ENCODE measurements around the gene RNLS. TPM values are rescaled to one million over a fixed set of nuclear protein-coding genes. Genes with fewer than 3 reads are reported as not detected.

RNLS gene
- total and polyA plus RNA-seq, 2 of the 8 experiments (the other 6 are each of a cell fraction or from before 2014, with no cell fraction given), result 7.5 to 12.7 TPM

DNA sequence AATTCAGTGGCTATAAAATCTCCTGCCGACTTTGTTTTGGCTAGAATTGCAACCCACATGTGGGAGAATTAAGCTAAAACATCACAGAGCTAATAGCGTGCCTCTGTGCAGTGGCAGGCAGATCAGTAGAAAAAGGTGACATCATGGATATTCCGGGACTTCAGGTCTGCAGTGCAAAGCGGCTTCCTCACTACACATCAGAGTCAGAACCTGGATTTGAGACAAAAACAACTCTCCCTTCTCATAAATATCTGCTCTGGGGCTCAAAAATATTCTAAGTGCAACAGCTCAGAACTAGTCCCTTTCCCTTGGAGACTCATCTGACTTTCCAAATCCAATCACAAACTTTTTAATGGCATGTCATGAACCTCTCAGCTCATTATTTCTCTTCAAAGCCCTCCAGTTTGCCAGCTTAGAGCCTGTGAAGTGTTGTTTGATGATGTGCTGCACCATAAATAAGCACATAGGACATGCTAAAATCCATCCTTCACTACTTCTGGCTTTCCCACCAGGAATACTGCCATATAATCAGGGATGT, 337.1 kb downstream of the RNLS start:
- no peak overlapping the region for H2AFZ ChIP-seq (ENCODE audit: low read length)
- FAIRE-seq, result no peak
- H3K56ac ChIP-seq (replicated peaks; ENCODE audit: insufficient read length, low read depth, low read length), result no peak overlapping the region
- no peaks in the 10 kb centered on the region for H3K36me3 ChIP-seq (ENCODE audit: control insufficient read depth in 2 of 4, insufficient read depth in 4 of 4, low read length in 3 of 4)
- H2BK5ac ChIP-seq (ENCODE audit: low read depth, low read length), result no peak overlapping the region
- ChIA-PET CTCF (ENCODE audit: partially characterized antibody) (interaction anchor here (0.6 kb wide), 1 partner anchor 307 kb away, joined by 3 read pairs; no protein-coding TSS in a partner anchor), POLR2A (ENCODE audit: partially characterized antibody) (interaction anchor here (0.9 kb wide), 1 partner anchor 12 kb away, joined by 3 read pairs; no protein-coding TSS in a partner anchor)
- no peak overlapping the region for H4K5ac ChIP-seq (ENCODE audit: insufficient read length, low read depth, low read length)
- no peak overlapping the region for H2BK15ac ChIP-seq (ENCODE audit: low read length)
- no peak for DNase-seq (ENCODE audit: low read depth in 1 of 2, low spot score in 2 of 2)
- no peak overlapping the region; a peak in 1 of 7 replicates for H3K9ac ChIP-seq (replicated peaks in 1 of 4; ENCODE audit: extremely low read depth in 1 of 4, low read depth in 3 of 4, low read length in 3 of 4)
- no peaks in the 10 kb centered on the region for H3K79me1 ChIP-seq (ENCODE audit: low read depth, low read length)
- H4K91ac ChIP-seq (replicated peaks; ENCODE audit: insufficient read length, low read length), result no peak overlapping the region
- H3K4ac ChIP-seq (replicated peaks; ENCODE audit: insufficient read length, low read depth, low read length), result no peak overlapping the region
- H3K18ac ChIP-seq (ENCODE audit: extremely low read depth, low read length), result no peak overlapping the region
- H3K9me3 ChIP-seq (ENCODE audit: insufficient read depth in 2 of 2, low read depth in 1 of 2, low read length in 1 of 2), result no peaks in the 10 kb centered on the region
- no peak overlapping the region for H2BK20ac ChIP-seq (ENCODE audit: low read length)
- no peak overlapping the region for H2AK5ac ChIP-seq (ENCODE audit: low read depth, low read length)
- H3K27me3 ChIP-seq (replicated peaks in 1 of 4; ENCODE audit: control insufficient read depth in 3 of 4, extremely low read depth in 1 of 4, insufficient read depth in 3 of 4, low read length in 3 of 4), result no peaks in the 10 kb centered on the region
- no peak overlapping the region for H3K23ac ChIP-seq (ENCODE audit: insufficient read length)
- H2BK12ac ChIP-seq (ENCODE audit: low read depth, low read length), result no peak overlapping the region
- H3K4me3 ChIP-seq (ENCODE audit: extremely low read depth in 1 of 4, insufficient read depth in 2 of 4, low read depth in 3 of 4, low read length in 4 of 4), result no peak overlapping the region
- no peak overlapping the region for H3K4me2 ChIP-seq (ENCODE audit: insufficient read depth in 1 of 2, low read depth in 2 of 2, low read length in 2 of 2)
- 90% methylated on average over 4 of the region's 4 CpGs; no CpG with 5 or more reads in 1 of the 2 experiments for WGBS, 2 experiments (ENCODE audit: extremely low coverage in 1 of 2, insufficient coverage in 1 of 2, insufficient read length in 1 of 2, insufficient replicate concordance in 2 of 2, low coverage in 1 of 2, low lambda C conversion rate in 2 of 2, missing lambda C conversion rate in 1 of 2)
- TF ChIP-seq JUND (IDR thresholded peaks at IDR 0.05; ENCODE audit: low read length), result no peak
- no peak for TF ChIP-seq BCL11A (IDR thresholded peaks at IDR 0.05; ENCODE audit: low read depth in 2 of 2, low read length in 2 of 2)
- no peak for TF ChIP-seq SP4 (IDR thresholded peaks at IDR 0.05; ENCODE audit: low read length)
- TF ChIP-seq TCF12 (IDR thresholded peaks at IDR 0.05; ENCODE audit: low read depth, low read length), result no peak
- no peak for TF ChIP-seq TAF7 (optimal IDR thresholded peaks at IDR 0.05; ENCODE audit: borderline replicate concordance, low read depth, low read length)
- TF ChIP-seq BRCA1 (IDR thresholded peaks at IDR 0.05; ENCODE audit: low read depth, low read length), result no peak
- no peak for TF ChIP-seq JUN (IDR thresholded peaks at IDR 0.05; ENCODE audit: low read depth, low read length)
- no peak for TF ChIP-seq EZH2 (IDR thresholded peaks at IDR 0.05; ENCODE audit: low read depth, low read length, severe bottlenecking)
- TF ChIP-seq EGR1 (IDR thresholded peaks at IDR 0.05; ENCODE audit: borderline replicate concordance, low read depth, low read length), result no peak
- no peak for TF ChIP-seq CBX8 (IDR thresholded peaks at IDR 0.05; ENCODE audit: borderline replicate concordance, low read depth, low read length)
- no peak for TF ChIP-seq TAF1 (IDR thresholded peaks at IDR 0.05; ENCODE audit: low read depth, low read length)
- H3K4me1 ChIP-seq (replicated peaks in 1 of 4; ENCODE audit: control insufficient read depth in 3 of 4, insufficient read depth in 4 of 4, low read length in 3 of 4), result no peaks in the 10 kb centered on the region
- H4K8ac ChIP-seq (ENCODE audit: extremely low read depth, insufficient read depth, low read length), result no peak overlapping the region
- no peaks in the 10 kb centered on the region for H3K23me2 ChIP-seq (ENCODE audit: low read depth, low read length)
- H3K14ac ChIP-seq (ENCODE audit: insufficient read length), result no peak overlapping the region
- no peaks in the 10 kb centered on the region for H4K20me1 ChIP-seq (replicated peaks in 1 of 2; ENCODE audit: control insufficient read depth in 1 of 2, insufficient read depth in 2 of 2, low read length in 2 of 2)
- H3K79me2 ChIP-seq (ENCODE audit: control insufficient read depth in 1 of 2, insufficient read depth in 2 of 2, low read length in 2 of 2), result no peaks in the 10 kb centered on the region
- no peak overlapping the region for H2BK120ac ChIP-seq (replicated peaks; ENCODE audit: low read depth, low read length)
- no peak overlapping the region for H3K27ac ChIP-seq (ENCODE audit: low read depth, low read length)
